ENCODE data around the gene DNAH5.
"Not testable (repeated sequence)": the region's sequence is repeated elsewhere in the genome, so short reads cannot be mapped to it uniquely, and the experiment has no call there.

GRCh38 chr5:13798569-13798968 is 145.9 kb downstream of the DNAH5 start:
- TF ChIP-seq POLR2A, CTCF, POLR2AphosphoS5 (IDR thresholded peaks at IDR 0.05): not testable (repeated sequence)
